Dedifferentiated amniotic fluid mesenchymal stem cell (primary cell): ENCODE results near the gene IGFBP6.

Source experiments
- DNase-seq: peaks from one replicate; pipeline ENCODE4 v3.0.0-alpha.2; 2016; ENCODE audit errors: extremely low spot score

IGFBP6 gene, protein sequence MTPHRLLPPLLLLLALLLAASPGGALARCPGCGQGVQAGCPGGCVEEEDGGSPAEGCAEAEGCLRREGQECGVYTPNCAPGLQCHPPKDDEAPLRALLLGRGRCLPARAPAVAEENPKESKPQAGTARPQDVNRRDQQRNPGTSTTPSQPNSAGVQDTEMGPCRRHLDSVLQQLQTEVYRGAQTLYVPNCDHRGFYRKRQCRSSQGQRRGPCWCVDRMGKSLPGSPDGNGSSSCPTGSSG

GRCh38 chr12:53097564-53098353 lies at the start of gene IGFBP6:
IGFBP6 (plus strand) TSS chr12:53097667; CDS start chr12:53097718, 51 bp downstream.
- DNase-seq, result peak; percentile 24

DNA sequence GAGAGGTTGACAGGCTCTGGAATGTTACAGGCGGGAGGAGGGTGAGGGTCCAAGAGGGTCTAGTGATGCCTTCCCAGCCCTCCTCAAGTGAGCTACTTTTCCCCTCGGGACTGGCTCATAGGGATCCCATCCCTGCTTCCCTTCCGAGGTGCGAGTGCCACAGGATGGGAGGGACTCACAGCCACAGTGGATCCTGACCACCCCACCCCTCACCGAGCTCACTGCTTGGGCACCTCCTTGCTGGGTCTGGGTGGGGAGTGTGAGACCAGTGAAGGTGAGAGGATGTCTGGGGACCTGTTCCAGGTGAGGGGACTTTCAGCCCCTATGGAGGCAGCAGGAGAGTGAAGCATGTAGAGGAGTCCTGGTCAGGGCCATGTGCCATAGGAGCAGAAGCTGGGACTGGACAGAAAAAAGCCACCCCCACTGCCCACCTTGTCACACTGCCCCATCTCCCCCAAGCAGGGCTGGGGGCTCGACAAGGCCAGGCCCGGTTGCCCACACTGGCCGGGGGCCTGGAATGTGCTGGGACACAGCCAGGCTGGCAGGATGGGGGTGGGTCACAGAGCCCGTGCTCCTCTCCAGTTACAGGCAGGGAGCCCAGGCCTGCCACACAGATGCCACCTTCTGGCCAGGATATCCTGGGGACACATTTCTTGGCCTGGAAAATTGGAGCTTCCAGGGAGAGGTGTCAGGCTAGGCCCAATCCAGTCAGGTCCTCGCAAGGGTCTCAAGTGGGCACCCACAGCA lies 49.3 kb upstream of the IGFBP6 start:
- DNase-seq, result no peak

DNA sequence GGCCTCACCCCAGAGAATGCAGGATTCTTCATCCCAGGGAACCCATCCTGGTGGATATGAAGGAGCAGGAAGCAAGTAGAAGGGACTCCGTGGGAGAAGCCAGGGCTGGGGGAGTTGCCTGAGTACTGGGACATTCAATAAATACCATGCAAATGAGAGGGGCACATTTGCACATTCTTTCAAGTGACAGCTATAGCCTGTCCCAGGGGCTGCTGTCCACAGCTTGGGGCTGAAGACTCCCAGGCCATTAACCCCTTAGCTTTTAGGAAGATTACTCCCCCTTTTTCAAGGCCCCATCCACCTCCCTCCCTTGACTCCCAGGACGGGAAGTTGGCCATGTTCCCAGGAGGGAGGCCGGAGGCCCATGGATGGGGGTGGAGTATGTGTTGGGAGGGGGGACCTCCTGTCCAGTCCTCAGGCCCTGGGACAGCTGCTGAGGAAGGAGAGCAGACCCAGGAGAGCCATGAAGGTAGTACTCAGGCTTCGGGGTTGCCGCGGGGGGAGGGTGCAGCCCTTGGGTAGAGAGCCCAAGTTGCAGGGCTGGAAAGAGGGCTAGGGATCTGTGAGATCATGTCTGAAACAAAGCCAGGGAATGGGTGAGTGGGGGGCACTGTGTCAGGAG lies 48.6 kb upstream of the IGFBP6 start:
- no peak for DNase-seq

DNA sequence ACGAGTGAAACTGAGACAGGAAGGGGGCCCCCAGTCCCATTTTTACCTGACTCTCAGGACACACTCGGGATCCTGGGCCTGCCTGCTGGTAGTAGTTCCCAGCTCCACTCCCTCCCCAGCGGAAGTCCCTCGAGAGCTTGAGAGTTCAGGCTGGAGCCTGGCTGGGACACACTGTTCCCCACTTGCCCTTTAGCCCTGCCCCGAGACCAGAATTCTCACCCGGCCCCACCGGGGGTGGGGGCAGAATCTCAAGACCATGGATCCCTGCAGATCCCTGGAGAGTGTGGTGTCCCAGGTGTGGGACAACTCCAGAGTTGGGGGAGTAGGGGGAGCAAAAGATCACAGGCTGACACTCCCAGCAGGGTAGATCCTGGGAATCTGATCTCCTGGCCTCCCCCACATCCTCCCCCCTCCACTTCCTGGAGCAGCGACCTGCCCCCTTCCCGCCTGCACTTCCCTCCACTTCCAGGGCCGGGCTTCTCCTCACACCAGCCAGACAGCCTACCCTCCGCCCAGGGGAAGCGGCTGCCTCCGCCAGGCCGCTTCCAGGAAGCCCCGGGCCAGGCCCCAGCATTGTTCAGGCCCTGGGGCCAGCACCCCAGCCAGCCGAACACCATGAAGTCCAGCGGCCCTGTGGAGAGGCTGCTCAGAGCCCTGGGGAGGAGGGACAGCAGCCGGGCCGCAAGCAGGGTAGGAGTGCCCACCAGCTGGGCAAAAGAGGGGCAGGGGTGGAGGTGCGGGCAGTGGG lies 47.7 kb upstream of the IGFBP6 start, which contains the start of gene TNS2:
Gene TNS2 (plus strand): TSS at position 495 of the 748 bp plus-strand sequence. CDS start 121 bp downstream, at position 616.
- peak; percentile 27 for DNase-seq

- DNase-seq, result no peak
Observed at GRCh38 chr12:53050426-53051057, 46.9 kb upstream of the IGFBP6 start.

DNA sequence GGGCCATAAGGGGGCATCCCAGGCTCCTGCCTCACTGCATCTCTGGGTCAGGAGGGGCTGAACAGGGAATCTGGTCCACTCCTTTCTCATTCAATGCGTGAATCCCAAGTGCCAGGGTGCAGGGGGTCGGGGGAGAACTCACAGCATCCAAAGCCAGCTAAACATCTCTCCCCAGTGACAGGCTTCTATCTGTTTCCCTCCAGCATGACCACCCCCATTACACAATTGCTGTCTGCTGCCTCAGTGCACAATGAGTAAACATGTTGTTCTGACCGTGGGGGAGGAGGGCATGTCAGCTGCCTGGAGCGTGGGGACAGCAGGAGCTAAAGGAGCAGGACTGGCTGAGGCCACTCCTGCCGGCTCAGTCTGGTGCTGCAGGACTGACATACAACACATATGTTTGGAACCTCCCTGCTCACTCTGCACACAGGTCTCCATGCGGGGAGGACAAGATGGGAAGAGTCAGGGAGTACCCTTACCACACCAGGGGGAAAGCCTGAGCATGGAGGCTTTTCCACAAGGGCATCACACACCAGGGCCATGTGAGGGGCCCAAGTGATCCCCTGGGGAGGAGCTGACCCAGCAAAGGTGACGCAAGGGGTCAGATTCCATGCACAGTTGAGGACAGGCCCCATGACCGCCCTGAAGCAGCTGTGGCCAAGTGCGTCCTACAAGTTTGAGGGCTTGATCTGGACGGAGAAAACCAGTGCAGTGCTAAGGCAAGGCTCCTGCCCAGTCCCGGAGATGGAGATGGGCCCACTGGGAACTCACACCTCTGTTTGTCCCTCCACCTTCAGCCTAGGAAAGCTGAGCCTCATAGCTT lies 46.2 kb upstream of the IGFBP6 start:
- peak; percentile 26 for DNase-seq

GRCh38 chr12:53051881-53052412 lies 45.5 kb upstream of the IGFBP6 start:
- no peak for DNase-seq

DNA sequence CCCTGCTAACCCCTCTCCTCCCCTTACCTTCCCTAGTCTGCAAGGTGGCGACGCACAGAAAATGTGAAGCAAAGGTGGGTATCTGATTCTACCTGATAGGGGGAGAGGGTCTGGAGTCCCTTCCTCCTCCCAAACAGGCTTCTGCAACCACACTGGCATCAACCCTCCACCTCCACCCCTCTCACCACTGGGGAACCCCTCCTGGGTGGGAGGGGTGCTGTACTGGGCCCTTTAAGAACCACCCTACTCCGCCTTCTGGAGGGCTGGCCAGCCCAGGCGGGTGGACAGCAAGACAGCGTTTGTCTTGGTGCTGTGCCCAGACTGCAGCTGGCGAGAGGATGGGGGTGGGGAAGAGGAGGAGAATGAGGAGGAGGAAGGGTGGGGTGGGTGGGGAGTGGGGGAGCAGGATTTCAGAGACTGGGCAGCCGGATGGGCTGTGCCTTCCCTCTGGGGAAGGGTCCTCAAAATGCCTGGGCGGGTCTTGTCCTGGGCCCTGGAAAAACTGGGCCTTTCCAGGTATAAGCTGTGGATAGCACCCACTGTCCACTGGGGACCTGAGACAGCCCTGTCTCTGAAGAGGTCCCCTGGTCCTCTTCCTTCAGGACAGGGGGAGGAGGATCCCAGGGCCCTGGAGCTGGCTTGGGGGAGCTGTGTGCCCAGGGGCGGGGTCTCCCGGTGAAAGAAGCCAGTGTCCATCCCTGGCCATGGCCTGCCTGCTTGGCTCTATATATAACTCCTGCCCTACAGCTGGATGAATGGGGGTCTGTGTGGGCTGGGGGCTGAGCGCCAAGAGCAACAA lies 44.8 kb upstream of the IGFBP6 start:
- peak; percentile 71 for DNase-seq

DNA sequence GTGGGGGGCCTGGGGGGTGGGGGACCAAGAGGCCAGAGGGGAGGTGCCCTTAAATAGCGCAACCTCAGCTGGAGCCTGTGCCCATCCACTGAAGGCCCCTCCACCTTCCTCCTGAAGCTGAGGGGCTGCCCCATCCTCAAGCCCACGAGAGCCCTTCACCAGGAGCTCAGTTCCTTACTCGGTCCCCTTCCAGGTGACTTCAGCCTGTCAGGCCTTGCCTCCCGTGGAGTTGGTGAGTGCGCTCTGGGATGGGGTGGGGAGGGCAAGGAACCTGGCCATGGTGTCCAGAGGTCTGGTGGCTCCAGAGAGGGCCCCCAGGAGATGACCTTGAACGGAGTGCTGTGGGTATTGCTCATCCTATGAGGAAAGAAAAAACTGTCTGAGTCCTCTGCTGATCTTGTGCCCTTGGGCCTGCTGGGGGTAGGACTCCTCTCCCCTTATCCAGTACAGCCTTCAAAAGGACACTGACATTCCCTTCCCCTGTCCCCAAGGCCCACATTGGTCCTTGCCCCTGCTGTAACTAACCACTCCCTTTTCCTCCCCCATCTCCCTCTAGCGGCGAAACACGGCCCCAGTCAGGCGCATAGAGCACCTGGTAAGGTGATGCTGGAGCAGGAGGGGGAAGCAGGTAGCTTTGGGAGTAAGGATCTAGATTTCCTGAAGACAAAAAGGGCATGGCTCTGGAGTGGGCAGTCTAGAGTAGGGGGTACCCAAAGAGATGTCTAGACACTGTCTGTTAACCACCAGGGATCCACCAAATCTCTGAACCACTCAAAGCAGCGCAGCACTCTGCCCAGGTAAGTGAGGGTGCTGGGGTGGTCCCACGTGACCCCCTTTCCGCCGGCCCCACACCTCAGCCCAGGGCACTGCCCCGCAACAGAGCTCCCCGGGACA lies 44.0 kb upstream of the IGFBP6 start:
- DNase-seq, result no peak

DNA sequence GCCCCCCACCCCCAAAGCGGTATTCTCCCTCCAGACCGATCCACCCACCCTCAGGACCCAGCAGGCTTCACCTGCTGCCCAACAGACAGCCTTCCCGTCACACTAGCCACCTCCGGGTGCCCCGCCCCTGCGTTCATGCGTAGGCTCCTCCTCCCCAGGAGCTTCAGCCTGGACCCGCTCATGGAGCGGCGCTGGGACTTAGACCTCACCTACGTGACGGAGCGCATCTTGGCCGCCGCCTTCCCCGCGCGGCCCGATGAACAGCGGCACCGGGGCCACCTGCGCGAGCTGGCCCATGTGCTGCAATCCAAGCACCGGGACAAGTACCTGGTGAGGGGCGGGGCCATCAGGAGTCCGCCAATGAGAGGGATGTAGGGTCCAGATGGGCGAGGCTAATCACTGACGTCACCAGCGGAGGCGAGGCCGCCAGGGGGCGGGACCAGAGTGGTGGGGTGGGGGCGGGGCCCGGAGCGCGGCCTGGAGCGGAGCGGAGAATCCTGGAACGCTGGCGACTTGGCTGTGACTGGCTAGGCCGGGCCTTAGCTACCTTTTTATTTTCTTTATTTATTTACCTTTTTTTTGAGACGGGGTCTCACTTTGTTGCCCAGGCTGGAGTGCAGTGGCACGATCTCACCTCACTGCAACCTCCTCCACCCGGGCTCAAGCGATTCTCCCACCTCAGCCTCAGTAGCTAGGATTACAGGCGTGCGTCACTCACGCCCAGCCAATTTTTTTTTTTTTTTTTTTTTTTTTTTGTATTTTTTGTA lies 43.2 kb upstream of the IGFBP6 start:
- no peak for DNase-seq

DNA sequence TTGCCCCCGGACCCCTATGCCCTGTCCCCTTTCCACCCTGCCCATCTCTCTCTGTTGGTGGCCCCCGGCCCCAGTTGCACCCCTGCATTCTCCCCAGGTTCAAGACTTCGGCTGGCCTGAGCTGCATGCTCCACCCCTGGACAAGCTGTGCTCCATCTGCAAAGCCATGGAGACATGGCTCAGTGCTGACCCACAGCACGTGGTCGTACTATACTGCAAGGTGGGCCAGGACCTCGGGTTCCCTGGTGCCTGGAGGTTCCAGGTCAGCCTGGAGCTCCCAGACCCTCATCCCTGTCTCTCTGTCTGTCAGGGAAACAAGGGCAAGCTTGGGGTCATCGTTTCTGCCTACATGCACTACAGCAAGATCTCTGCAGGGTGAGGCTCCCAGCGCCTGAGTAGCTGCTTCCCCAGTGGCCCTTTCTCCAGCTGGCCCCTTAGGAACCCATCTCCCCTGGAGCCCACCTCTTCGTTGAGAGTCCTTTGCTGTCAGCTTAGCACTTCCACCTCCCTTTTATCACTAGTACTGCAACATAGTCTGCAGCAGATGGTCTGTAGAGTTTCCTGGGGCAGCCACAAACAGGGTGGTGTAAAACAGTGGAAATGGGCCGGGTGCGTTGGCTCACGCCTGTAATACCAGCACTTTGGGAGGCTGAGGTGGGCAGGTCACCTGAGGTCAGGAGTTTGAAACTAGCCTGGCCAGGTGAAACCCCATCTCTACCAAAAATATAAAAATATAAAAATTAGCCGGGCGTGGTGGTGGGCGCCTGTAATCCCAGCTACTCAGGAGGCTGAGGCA lies 41.8 kb upstream of the IGFBP6 start:
- no peak for DNase-seq

DNA sequence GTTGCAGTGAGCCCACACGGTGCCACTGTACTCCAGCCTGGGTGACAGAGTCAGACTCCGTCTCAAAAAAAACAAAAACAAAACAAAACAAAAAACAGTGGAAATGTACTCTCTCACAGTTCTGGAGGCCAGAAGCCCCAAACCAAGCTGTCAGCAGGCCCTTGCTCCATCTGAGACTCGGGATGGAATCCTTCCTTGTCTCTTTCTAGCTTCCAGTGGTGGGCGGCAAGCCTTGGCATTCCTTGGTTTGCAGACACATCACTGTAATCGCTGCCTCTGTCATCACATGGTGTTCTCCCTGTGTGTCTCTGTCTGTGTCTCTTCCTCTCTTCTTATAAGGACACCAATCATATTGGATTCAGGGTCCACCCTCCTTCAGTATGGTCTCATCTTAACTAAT lies 41.2 kb upstream of the IGFBP6 start:
- DNase-seq, result no peak

DNA sequence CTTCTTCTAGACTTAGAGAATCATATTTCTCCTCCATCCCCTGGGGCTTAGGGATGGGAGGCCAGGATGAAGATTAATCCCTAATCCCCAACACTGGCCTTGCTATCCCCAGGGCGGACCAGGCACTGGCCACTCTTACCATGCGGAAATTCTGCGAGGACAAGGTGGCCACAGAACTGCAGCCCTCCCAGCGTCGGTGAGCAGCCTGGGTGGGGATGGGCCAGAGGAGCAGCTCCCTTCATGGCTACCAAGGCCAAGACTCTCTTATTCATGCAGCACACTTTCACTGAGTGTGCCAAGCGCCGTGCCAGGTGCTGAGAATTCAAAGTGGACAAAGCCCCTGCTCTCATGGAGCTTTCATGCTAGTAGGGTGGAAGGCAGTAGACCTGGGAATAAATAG lies 40.6 kb upstream of the IGFBP6 start:
- no peak for DNase-seq

- no peak for DNase-seq
Observed at GRCh38 chr12:53057816-53058500, 39.5 kb upstream of the IGFBP6 start.

DNA sequence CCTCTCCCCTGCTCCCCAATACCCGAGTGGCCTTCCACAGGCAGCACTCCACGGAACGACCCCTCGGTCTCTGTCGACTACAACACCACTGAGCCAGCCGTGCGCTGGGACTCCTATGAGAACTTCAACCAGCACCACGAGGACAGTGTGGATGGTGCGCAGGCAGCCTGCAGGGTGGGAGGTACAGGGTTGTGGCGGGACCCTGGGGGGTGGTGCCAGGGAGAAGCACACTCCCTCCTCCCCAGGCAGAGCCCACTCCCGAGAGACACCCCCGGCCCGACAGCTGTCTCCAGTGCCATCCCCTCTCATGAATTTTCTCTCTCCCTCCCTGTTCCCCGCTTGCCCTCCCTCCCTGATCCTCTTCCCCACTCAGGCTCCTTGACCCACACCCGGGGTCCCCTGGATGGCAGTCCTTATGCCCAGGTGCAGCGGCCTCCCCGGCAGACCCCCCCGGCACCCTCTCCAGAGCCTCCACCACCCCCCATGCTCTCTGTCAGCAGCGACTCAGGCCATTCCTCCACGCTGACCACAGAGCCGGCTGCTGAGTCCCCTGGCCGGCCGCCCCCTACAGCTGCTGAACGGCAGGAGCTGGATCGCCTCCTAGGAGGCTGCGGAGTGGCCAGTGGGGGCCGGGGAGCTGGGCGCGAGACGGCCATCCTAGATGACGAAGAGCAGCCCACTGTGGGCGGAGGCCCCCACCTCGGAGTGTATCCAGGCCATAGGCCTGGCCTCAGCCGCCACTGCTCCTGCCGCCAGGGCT lies 38.6 kb upstream of the IGFBP6 start:
- no peak for DNase-seq
